ENCODE measurements around the gene PHACTR3.

Gene PHACTR3

GRCh38 chr20:59573837-59574236 is 30.5 kb upstream of the PHACTR3 start:
- TF ChIP-seq USF1 (IDR thresholded peaks at IDR 0.05) (no peak), TAF1 (IDR thresholded peaks at IDR 0.05; ENCODE audit: low read depth) (no peak), EGR1 (IDR thresholded peaks at IDR 0.05) (no peak), ZBTB7A (IDR thresholded peaks at IDR 0.05; ENCODE audit: low read depth) (no peak), CREB1 (IDR thresholded peaks at IDR 0.05; ENCODE audit: low read depth) (no peak), MAX (IDR thresholded peaks at IDR 0.05) (no peak), TEAD4 (IDR thresholded peaks at IDR 0.05) (no peak)

GRCh38 chr20:59574308-59574707 is 30.0 kb upstream of the PHACTR3 start:
- TF ChIP-seq EP300 (IDR thresholded peaks at IDR 0.05; ENCODE audit: borderline replicate concordance) = no peak
- TF ChIP-seq CEBPB (IDR thresholded peaks at IDR 0.05) = no peak
- no peak for TF ChIP-seq TCF12 (IDR thresholded peaks at IDR 0.05; ENCODE audit: low read depth)
- TF ChIP-seq FOXM1 (IDR thresholded peaks at IDR 0.05; ENCODE audit: borderline replicate concordance, low read depth) = no peak
- no peak for TF ChIP-seq YY1 (IDR thresholded peaks at IDR 0.05; ENCODE audit: low read depth)
- no peak for TF ChIP-seq TEAD4 (IDR thresholded peaks at IDR 0.05)

GRCh38 chr20:59575216-59575615 is 29.1 kb upstream of the PHACTR3 start:
- no peak for TF ChIP-seq CEBPB (IDR thresholded peaks at IDR 0.05)
- TF ChIP-seq MAX (IDR thresholded peaks at IDR 0.05) = no peak
- no peak for TF ChIP-seq EP300 (IDR thresholded peaks at IDR 0.05; ENCODE audit: borderline replicate concordance)
- TF ChIP-seq FOXM1 (IDR thresholded peaks at IDR 0.05; ENCODE audit: borderline replicate concordance, low read depth) = no peak
- no peak for TF ChIP-seq TAF1 (IDR thresholded peaks at IDR 0.05; ENCODE audit: low read depth)
- TF ChIP-seq USF1 (IDR thresholded peaks at IDR 0.05) = no peak
- no peak for TF ChIP-seq EGR1 (IDR thresholded peaks at IDR 0.05)
- no peak for TF ChIP-seq CREB1 (IDR thresholded peaks at IDR 0.05; ENCODE audit: low read depth)
- no peak for TF ChIP-seq TEAD4 (IDR thresholded peaks at IDR 0.05)
- no peak for TF ChIP-seq YY1 (IDR thresholded peaks at IDR 0.05; ENCODE audit: low read depth)
- TF ChIP-seq TCF12 (IDR thresholded peaks at IDR 0.05; ENCODE audit: low read depth) = no peak
- TF ChIP-seq RAD21 (IDR thresholded peaks at IDR 0.05; ENCODE audit: low read depth) = no peak
- no peak for TF ChIP-seq NFIC (IDR thresholded peaks at IDR 0.05)
- no peak for TF ChIP-seq ZBTB7A (IDR thresholded peaks at IDR 0.05; ENCODE audit: low read depth)
- no peak for TF ChIP-seq REST (IDR thresholded peaks at IDR 0.05; ENCODE audit: low read depth)

GRCh38 chr20:59575653-59576052 is 28.7 kb upstream of the PHACTR3 start:
- TF ChIP-seq FOXM1 (IDR thresholded peaks at IDR 0.05; ENCODE audit: borderline replicate concordance, low read depth) (no peak), YY1 (IDR thresholded peaks at IDR 0.05; ENCODE audit: low read depth) (no peak), RAD21 (IDR thresholded peaks at IDR 0.05; ENCODE audit: low read depth) (no peak), TEAD4 (IDR thresholded peaks at IDR 0.05) (no peak), TCF12 (IDR thresholded peaks at IDR 0.05; ENCODE audit: low read depth) (no peak), TAF1 (IDR thresholded peaks at IDR 0.05; ENCODE audit: low read depth) (no peak), CEBPB (IDR thresholded peaks at IDR 0.05) (no peak), NFIC (IDR thresholded peaks at IDR 0.05) (no peak), REST (IDR thresholded peaks at IDR 0.05; ENCODE audit: low read depth) (no peak), EP300 (IDR thresholded peaks at IDR 0.05; ENCODE audit: borderline replicate concordance) (no peak), MAX (IDR thresholded peaks at IDR 0.05) (no peak), ZBTB7A (IDR thresholded peaks at IDR 0.05; ENCODE audit: low read depth) (no peak), EGR1 (IDR thresholded peaks at IDR 0.05) (no peak), USF1 (IDR thresholded peaks at IDR 0.05) (no peak), CREB1 (IDR thresholded peaks at IDR 0.05; ENCODE audit: low read depth) (no peak)

- TF ChIP-seq TAF1 (IDR thresholded peaks at IDR 0.05; ENCODE audit: low read depth) (no peak), FOXM1 (IDR thresholded peaks at IDR 0.05; ENCODE audit: borderline replicate concordance, low read depth) (no peak), NFIC (IDR thresholded peaks at IDR 0.05) (no peak)
Measured at GRCh38 chr20:59576216-59576953, 28.0 kb upstream of the PHACTR3 start.

Data from Ishikawa (cell line).